ENCODE measurements around the gene PBX3. TPM values are rescaled to one million over a fixed set of nuclear protein-coding genes. Genes with fewer than 3 reads are reported as not detected.

PBX3 gene
- total and polyA plus RNA-seq, 9 of the 15 experiments (the other 6 are each of a cell fraction or from before 2014, with no cell fraction given), result 0.14 to 5.8 (median 0.92) TPM

- ATAC-seq, result no peak
- peaks cover 0 to 6% of the 10 kb centered on the region in 2 experiments; a peak in 2 of 5 replicates for H3K27me3 ChIP-seq (ENCODE audit: control insufficient read depth in 2 of 2, insufficient read depth in 2 of 2, low read length in 2 of 2)
- no peak for DNase-seq (ENCODE audit: extremely low read depth in 1 of 4, low spot score in 3 of 4)
- ChIA-PET CTCF (ENCODE audit: low intra/inter-chr PET ratio) (no interaction called here), POLR2A (interaction anchor here (1.2 to 1.7 kb wide), 2 partner anchors 9 to 11 kb away, joined by 3 read pairs; no protein-coding TSS in a partner anchor)
- H3K4me2 ChIP-seq (ENCODE audit: insufficient read depth, low read length), result no peak overlapping the region
- no peaks in the 10 kb centered on the region for H3K79me2 ChIP-seq (ENCODE audit: control insufficient read depth, insufficient read depth, low read length)
- H3K4me3 ChIP-seq, result no peak overlapping the region
- no peak overlapping the region for H3K27ac ChIP-seq (ENCODE audit: extremely low read depth, low read depth, low read length)
- TF ChIP-seq ILK (tag; IDR thresholded peaks at IDR 0.05; ENCODE audit: borderline replicate concordance, low read depth) (no peak), NR2C2 (CRISPR knock-in tag; IDR thresholded peaks at IDR 0.05) (no peak), NR2C2 (tag; IDR thresholded peaks at IDR 0.05) (no peak), MXD1 (CRISPR knock-in tag; IDR thresholded peaks at IDR 0.05; ENCODE audit: borderline replicate concordance, poor library complexity, severe bottlenecking) (no peak), ZNF134 (CRISPR knock-in tag; conservative IDR thresholded peaks at IDR 0.05) (no peak)
- TF ChIP-seq, protein P1, sequence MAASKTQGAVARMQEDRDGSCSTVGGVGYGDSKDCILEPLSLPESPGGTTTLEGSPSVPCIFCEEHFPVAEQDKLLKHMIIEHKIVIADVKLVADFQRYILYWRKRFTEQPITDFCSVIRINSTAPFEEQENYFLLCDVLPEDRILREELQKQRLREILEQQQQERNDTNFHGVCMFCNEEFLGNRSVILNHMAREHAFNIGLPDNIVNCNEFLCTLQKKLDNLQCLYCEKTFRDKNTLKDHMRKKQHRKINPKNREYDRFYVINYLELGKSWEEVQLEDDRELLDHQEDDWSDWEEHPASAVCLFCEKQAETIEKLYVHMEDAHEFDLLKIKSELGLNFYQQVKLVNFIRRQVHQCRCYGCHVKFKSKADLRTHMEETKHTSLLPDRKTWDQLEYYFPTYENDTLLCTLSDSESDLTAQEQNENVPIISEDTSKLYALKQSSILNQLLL (CRISPR knock-in tag; IDR thresholded peaks at IDR 0.05; ENCODE audit: borderline replicate concordance), result no peak
- FAIRE-seq, result no peak
- no peak overlapping the region for H2AFZ ChIP-seq (ENCODE audit: low read depth, low read length)
- H3K4me1 ChIP-seq (replicated peaks in 1 of 2; ENCODE audit: control insufficient read depth in 2 of 2, insufficient read depth in 2 of 2, low read length in 2 of 2), result no peaks in the 10 kb centered on the region
- 0% methylated on average over 4 of the region's 4 CpGs for WGBS (ENCODE audit: insufficient coverage, low coverage, missing lambda C conversion rate)
- H3K9me3 ChIP-seq (replicated peaks; ENCODE audit: control insufficient read depth, insufficient read depth, low read depth, low read length), result no peaks in the 10 kb centered on the region
- in situ Hi-C loops (cut with MboI) (loop anchor here (10.0 kb wide), 1 partner anchor 1025 kb away; no protein-coding TSS in a partner anchor), intact Hi-C loops (cut with micrococcal nuclease) (no loop called here)
- BruUV-seq (replicated peaks), result no TSS peak
- no peaks in the 10 kb centered on the region for H3K36me3 ChIP-seq (ENCODE audit: control insufficient read depth, insufficient read depth, low read length)
- no peak overlapping the region for H3K9ac ChIP-seq (ENCODE audit: insufficient read depth in 1 of 2, low read depth in 2 of 2, low read length in 2 of 2)
- no peaks in the 10 kb centered on the region for H3K9me1 ChIP-seq (ENCODE audit: control insufficient read depth, insufficient read depth, low read length)
- no peaks in the 10 kb centered on the region for H4K20me1 ChIP-seq (replicated peaks; ENCODE audit: control insufficient read depth, insufficient read depth, low read length)
Observed at GRCh38 chr9:125909459-125909858, 162.3 kb downstream of the PBX3 start.
